ENCODE measurements around the gene LRRC57.

The LRRC57 gene

DNA sequence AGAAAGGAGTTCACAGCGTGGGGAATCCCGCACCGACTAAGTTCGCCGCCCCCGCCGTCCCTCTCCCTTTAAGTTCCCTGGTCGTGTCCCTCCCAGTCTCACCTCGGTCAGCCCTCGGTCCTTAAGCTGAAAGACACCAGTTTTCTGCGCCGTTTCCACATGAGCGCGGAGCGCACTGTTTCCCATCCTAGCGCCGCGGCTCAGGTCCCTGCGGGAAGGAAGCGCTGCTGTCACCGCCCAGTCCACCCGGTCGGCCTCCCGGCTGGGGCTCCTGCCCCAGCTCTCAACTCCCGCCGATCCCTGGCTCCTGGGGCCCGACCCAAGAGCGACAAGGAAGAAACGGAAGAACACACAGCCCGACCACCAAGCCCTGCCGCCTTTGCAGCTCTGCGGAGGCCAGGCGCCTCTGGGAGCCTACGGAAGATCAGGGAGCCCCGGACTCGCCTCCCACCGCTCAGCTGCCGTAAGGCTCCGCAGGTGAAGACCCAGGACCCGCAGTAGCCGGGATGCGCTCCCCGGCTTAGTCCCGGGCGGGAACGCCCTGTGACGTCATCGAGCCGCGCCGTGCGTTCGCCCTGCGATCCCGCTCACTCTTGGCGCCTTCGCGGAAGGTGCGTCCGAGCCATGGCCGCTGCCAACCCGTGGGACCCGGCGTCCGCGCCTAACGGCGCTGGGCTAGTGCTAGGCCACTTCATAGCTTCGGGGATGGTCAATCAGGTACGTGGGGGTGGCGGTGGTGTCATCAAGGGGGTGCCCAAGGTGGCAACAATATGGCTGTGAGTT is at the start of gene LRRC57, which contains the start of gene HAUS2:
LRRC57 (minus strand) TSS at position 545 of the 783 bp plus-strand sequence; CDS start at position 186, 359 bp downstream.
HAUS2 (plus strand) TSS at position 590 of the 783 bp plus-strand sequence; CDS start at position 625, 35 bp downstream.
- CTCF ChIA-PET, result interaction anchor here (1.0 to 2.0 kb wide), 8 partner anchors 12 to 103 kb away, joined by 3 to 6 read pairs (median 4); no protein-coding TSS in a partner anchor
- no peak for TF ChIP-seq CTCF (IDR thresholded peaks at IDR 0.05; ENCODE audit: control extremely low read depth, extremely low read depth, low read depth, missing control alignments)
- POLR2A ChIA-PET, result interaction anchor here (0.6 to 1.1 kb wide), 2 partner anchors 27 kb away, joined by 3 read pairs; partner anchors contain the start of gene STARD9
- peak; percentile 96 for DNase-seq (ENCODE audit: extremely low spot score)

DNA sequence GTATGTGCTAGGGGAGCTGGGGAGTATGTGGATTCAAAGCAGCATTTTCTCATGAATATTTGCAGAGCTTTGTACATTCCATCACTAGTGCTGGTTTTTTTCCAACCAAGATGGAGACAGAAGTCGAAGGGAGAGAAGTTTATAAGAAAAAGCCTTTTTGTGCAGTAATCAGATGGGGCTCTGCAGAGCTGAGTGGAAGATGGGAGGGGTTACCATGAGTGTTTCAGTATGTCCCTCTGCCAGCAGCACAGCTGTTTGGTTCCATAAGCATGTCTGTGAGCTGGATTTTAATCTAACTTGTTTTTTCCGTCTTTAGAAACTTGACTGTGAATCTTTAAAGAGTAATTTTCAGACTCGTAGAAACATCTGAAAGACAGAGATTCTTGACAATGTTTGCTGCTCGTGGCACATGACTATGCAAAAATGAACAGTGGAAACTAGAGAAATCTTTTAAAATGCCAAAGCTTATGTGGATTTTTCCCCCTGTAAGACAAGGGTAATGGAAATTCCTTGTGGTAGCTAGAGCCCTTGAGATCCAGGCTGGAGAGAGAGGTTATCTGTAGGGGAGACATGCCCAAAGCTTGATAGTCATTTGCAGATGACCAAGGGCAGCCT is 47.1 kb upstream of the LRRC57 start:
- TF ChIP-seq CTCF (IDR thresholded peaks at IDR 0.05; ENCODE audit: control extremely low read depth, extremely low read depth, low read depth, missing control alignments), result no peak
- ChIA-PET CTCF (interaction anchor here (1.1 to 1.3 kb wide), 4 partner anchors 9 to 20 kb away, joined by 3 to 5 read pairs (median 4); partner anchors contain the start of gene STARD9), POLR2A (no interaction called here)
- DNase-seq (ENCODE audit: extremely low spot score), result no peak

- TF ChIP-seq CTCF (IDR thresholded peaks at IDR 0.05; ENCODE audit: control extremely low read depth, extremely low read depth, low read depth, missing control alignments), result no peak
- POLR2A ChIA-PET, result no interaction called here
- DNase-seq (ENCODE audit: extremely low spot score), result no peak
- CTCF ChIA-PET, result interaction anchor here (1.4 to 1.5 kb wide), 2 partner anchors 11 to 18 kb away, joined by 3 to 6 read pairs; no protein-coding TSS in a partner anchor
These were observed 45.5 kb upstream of the LRRC57 start for GRCh38 chr15:42594095-42594494.

GRCh38 chr15:42593143-42593542 is 44.5 kb upstream of the LRRC57 start:
- TF ChIP-seq CTCF (IDR thresholded peaks at IDR 0.05; ENCODE audit: control extremely low read depth, extremely low read depth, low read depth, missing control alignments), result no peak
- CTCF ChIA-PET, result interaction anchor here (1.0 to 1.5 kb wide), 5 partner anchors 10 to 20 kb away, joined by 3 to 5 read pairs (median 3); no protein-coding TSS in a partner anchor
- no peak for DNase-seq (ENCODE audit: extremely low spot score)
- POLR2A ChIA-PET, result interaction anchor here (0.7 kb wide), 1 partner anchor 13 kb away, joined by 3 read pairs; no protein-coding TSS in a partner anchor

DNA sequence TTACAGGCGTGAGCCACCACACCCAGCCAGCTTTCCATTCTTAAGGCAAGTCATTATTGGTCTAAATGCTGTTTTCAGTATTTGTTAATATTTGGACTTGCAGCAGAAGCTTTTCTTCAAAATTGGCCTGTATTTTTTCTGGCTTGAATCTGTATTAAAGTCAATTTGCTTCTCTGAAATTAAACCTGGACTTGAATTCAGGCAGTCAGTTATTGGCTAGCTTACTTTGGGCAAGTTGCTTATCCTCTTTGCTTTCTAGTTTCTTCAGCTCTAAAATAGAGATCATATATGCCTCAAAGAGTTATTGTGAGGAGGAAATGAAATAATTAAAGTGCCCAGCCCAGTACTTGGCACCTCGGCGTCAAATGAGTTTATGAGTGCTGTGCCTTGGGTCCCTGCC is 44.1 kb upstream of the LRRC57 start:
- ChIA-PET CTCF (interaction anchor here (1.0 to 1.5 kb wide), 6 partner anchors 9 to 20 kb away, joined by 3 to 5 read pairs (median 4); no protein-coding TSS in a partner anchor), POLR2A (interaction anchor here (0.7 kb wide), 1 partner anchor 12 kb away, joined by 3 read pairs; no protein-coding TSS in a partner anchor)
- TF ChIP-seq CTCF (IDR thresholded peaks at IDR 0.05; ENCODE audit: control extremely low read depth, extremely low read depth, low read depth, missing control alignments), result no peak
- DNase-seq (ENCODE audit: extremely low spot score), result no peak

Data from GM10248 (cell line).